Activated T-cell treated with anti-CD3 and anti-CD28 coated beads for 4 hours (primary cell): Measurements from ENCODE around the gene CCDC172.
"Not testable (repeated sequence)": the region's sequence is repeated elsewhere in the genome, so short reads cannot be mapped to it uniquely, and the experiment has no call there.

Source experiments
- DNase-seq: peaks from one replicate; pipeline ENCODE4 v3.0.0-alpha.2; 2020

CCDC172 gene

GRCh38 chr10:116336866-116337265 is 12.6 kb downstream of the CCDC172 start:
- no peak for DNase-seq

GRCh38 chr10:116352125-116352524 is 27.9 kb downstream of the CCDC172 start:
- no peak for DNase-seq

- DNase-seq, result no peak
Measured at GRCh38 chr10:116353817-116354216, 29.6 kb downstream of the CCDC172 start.

GRCh38 chr10:116355341-116355740 is 31.1 kb downstream of the CCDC172 start:
- DNase-seq, result no peak

- no peak for DNase-seq
Measured at GRCh38 chr10:116356833-116357232, 32.6 kb downstream of the CCDC172 start.

- no peak for DNase-seq
Measured at GRCh38 chr10:116364868-116365267, 40.6 kb downstream of the CCDC172 start.

GRCh38 chr10:116371737-116372136 is 47.5 kb downstream of the CCDC172 start:
- no peak for DNase-seq

- DNase-seq, result no peak
Measured at GRCh38 chr10:116382290-116382689, 58.0 kb downstream of the CCDC172 start.

GRCh38 chr10:116385311-116385710 is 61.1 kb downstream of the CCDC172 start:
- no peak for DNase-seq

- DNase-seq, result no peak
Measured at GRCh38 chr10:116385994-116386809, 62.0 kb downstream of the CCDC172 start.

- not testable (repeated sequence) for DNase-seq
Measured at GRCh38 chr10:116393246-116393831, 69.1 kb downstream of the CCDC172 start.

GRCh38 chr10:116395223-116395985 is 71.2 kb downstream of the CCDC172 start:
- DNase-seq, result no peak

GRCh38 chr10:116398224-116398623 is 74.0 kb downstream of the CCDC172 start:
- no peak for DNase-seq

- DNase-seq, result no peak
Measured at GRCh38 chr10:116402858-116403257, 78.6 kb downstream of the CCDC172 start.

- DNase-seq, result no peak
Measured at GRCh38 chr10:116403740-116404250, 79.5 kb downstream of the CCDC172 start.

- no peak for DNase-seq
Measured at GRCh38 chr10:116408719-116409118, 84.5 kb downstream of the CCDC172 start.

- no peak for DNase-seq
Measured at GRCh38 chr10:116410351-116410750, 86.1 kb downstream of the CCDC172 start.

GRCh38 chr10:116417821-116418220 is 93.6 kb downstream of the CCDC172 start:
- DNase-seq, result no peak

- no peak for DNase-seq
Measured at GRCh38 chr10:116418389-116418788, 94.1 kb downstream of the CCDC172 start.

- DNase-seq, result no peak
Measured at GRCh38 chr10:116421815-116422214, 97.6 kb downstream of the CCDC172 start.

GRCh38 chr10:116427671-116428070 is 103.4 kb downstream of the CCDC172 start, which contains the start of gene PNLIPRP3:
Gene PNLIPRP3 (plus strand): TSS chr10:116427847. CDS start chr10:116428013, 166 bp downstream.
- no peak for DNase-seq

GRCh38 chr10:116429288-116429977 is 105.2 kb downstream of the CCDC172 start:
- DNase-seq, result no peak
